SK-N-SH treated with all-trans-retinoic acid at 6 μM for 48 hours (cell line): ENCODE results near the gene SEMA3F.

Experiments
- ATAC-seq: fragments of 200-7000 bp; cut with Tn5 transposase; 3 replicates; pipeline ENCODE4 v1.9.1; 2020; ENCODE audit warnings: mild to moderate bottlenecking, moderate library complexity
- ARNTL ChIP-seq: fragments of 450-650 bp; formaldehyde crosslinking; IDR thresholded peaks from 2 replicates; pipeline ENCODE4 v1.5.0; 2020; ENCODE audit warnings: low read depth, mild to moderate bottlenecking, moderate library complexity, borderline replicate concordance
- BACH2 ChIP-seq: fragments of 250-450 bp; sonication (Bioruptor Pico); IDR thresholded peaks from 2 replicates; pipeline ENCODE4 v1.9.0; 2021; ENCODE audit warnings: mild to moderate bottlenecking, borderline replicate concordance
- CSDC2 ChIP-seq: fragments of 250-450 bp; sonication (Bioruptor Pico); IDR thresholded peaks from 2 replicates; pipeline ENCODE4 v1.5.0; 2020; ENCODE audit warnings: mild to moderate bottlenecking, moderate library complexity
- ESRRG ChIP-seq: fragments of 250-450 bp; sonication (Bioruptor Pico); IDR thresholded peaks from 2 replicates; pipeline ENCODE4 v1.6.1; 2021; ENCODE audit warnings: mild to moderate bottlenecking
- GLIS3 ChIP-seq: fragments of 250-450 bp; sonication (Bioruptor Pico); IDR thresholded peaks from 2 replicates; pipeline ENCODE4 v1.5.0; 2020; ENCODE audit warnings: mild to moderate bottlenecking, moderate library complexity
- ISL1 ChIP-seq: fragments of 250-450 bp; sonication (Bioruptor Pico); IDR thresholded peaks from 2 replicates; pipeline ENCODE4 v2.1.2; 2022; ENCODE audit warnings: mild to moderate bottlenecking, moderate library complexity
- PPARA ChIP-seq: fragments of 250-450 bp; sonication (Bioruptor Pico); IDR thresholded peaks from 2 replicates; pipeline ENCODE4 v1.5.0; 2020; ENCODE audit warnings: mild to moderate bottlenecking, borderline replicate concordance
- RARB ChIP-seq: fragments of 250-450 bp; sonication (Bioruptor Pico); IDR thresholded peaks from 2 replicates; pipeline ENCODE4 v1.8.0; 2021; ENCODE audit warnings: mild to moderate bottlenecking, moderate library complexity
- SNAI2 ChIP-seq: fragments of 250-450 bp; sonication (Bioruptor Pico); IDR thresholded peaks from 2 replicates; pipeline ENCODE4 v1.5.0; 2020; ENCODE audit warnings: mild to moderate bottlenecking, moderate library complexity
- TCF4 ChIP-seq: fragments of 250-450 bp; sonication (Bioruptor Pico); IDR thresholded peaks from 2 replicates; pipeline ENCODE4 v1.8.0; 2021; ENCODE audit warnings: mild to moderate bottlenecking, moderate library complexity, borderline replicate concordance
- TOX ChIP-seq: fragments of 250-450 bp; sonication (Bioruptor Pico); IDR thresholded peaks from 2 replicates; pipeline ENCODE4 v1.8.0; 2021; ENCODE audit warnings: mild to moderate bottlenecking, moderate library complexity, borderline replicate concordance
- ZC3H10 ChIP-seq: fragments of 250-450 bp; sonication (Bioruptor Pico); IDR thresholded peaks from 2 replicates; pipeline ENCODE4 v1.5.1; 2021; ENCODE audit warnings: mild to moderate bottlenecking, moderate library complexity
- ZFP3 ChIP-seq: fragments of 250-450 bp; sonication (Bioruptor Pico); IDR thresholded peaks from 2 replicates; pipeline ENCODE4 v1.5.0; 2020; ENCODE audit warnings: mild to moderate bottlenecking, moderate library complexity
- ZFP30 ChIP-seq: fragments of 450-650 bp; formaldehyde crosslinking; IDR thresholded peaks from 2 replicates; pipeline ENCODE4 v1.5.0; 2022; ENCODE audit warnings: mild to moderate bottlenecking, moderate library complexity
- ZNF565 ChIP-seq: fragments of 450-650 bp; formaldehyde crosslinking; conservative IDR thresholded peaks from 2 replicates; pipeline ENCODE4 v1.5.0; 2020; ENCODE audit warnings: low read depth, mild to moderate bottlenecking, moderate library complexity
- ZNF70 ChIP-seq: fragments of 450-650 bp; formaldehyde crosslinking; IDR thresholded peaks from 2 replicates; pipeline ENCODE4 v1.5.0; 2020; ENCODE audit warnings: mild to moderate bottlenecking, moderate library complexity
- ZNF8 ChIP-seq: fragments of 450-650 bp; formaldehyde crosslinking; IDR thresholded peaks from 2 replicates; pipeline ENCODE4 v1.5.0; 2020; ENCODE audit warnings: mild to moderate bottlenecking, moderate library complexity
- TF ChIP-seq, protein P1 (sequence below): fragments of 250-450 bp; sonication (Bioruptor Pico); IDR thresholded peaks from 2 replicates; pipeline ENCODE4 v1.8.0; 2021; ENCODE audit warnings: low read depth, mild to moderate bottlenecking, moderate library complexity, borderline replicate concordance
- TF ChIP-seq, protein P2 (sequence below): fragments of 250-450 bp; sonication (Bioruptor Pico); IDR thresholded peaks from 2 replicates; pipeline ENCODE4 v1.5.0; 2020; ENCODE audit warnings: mild to moderate bottlenecking, moderate library complexity
- TF ChIP-seq, protein P3 (sequence below): fragments of 250-450 bp; sonication (Bioruptor Pico); IDR thresholded peaks from 2 replicates; pipeline ENCODE4 v1.5.1; 2021; ENCODE audit warnings: mild to moderate bottlenecking, moderate library complexity
- TF ChIP-seq, protein P4 (sequence below): fragments of 250-450 bp; sonication (Bioruptor Pico); IDR thresholded peaks from 2 replicates; pipeline ENCODE4 v1.5.1; 2020; ENCODE audit warnings: low read depth, mild to moderate bottlenecking, moderate library complexity

Gene SEMA3F

DNA sequence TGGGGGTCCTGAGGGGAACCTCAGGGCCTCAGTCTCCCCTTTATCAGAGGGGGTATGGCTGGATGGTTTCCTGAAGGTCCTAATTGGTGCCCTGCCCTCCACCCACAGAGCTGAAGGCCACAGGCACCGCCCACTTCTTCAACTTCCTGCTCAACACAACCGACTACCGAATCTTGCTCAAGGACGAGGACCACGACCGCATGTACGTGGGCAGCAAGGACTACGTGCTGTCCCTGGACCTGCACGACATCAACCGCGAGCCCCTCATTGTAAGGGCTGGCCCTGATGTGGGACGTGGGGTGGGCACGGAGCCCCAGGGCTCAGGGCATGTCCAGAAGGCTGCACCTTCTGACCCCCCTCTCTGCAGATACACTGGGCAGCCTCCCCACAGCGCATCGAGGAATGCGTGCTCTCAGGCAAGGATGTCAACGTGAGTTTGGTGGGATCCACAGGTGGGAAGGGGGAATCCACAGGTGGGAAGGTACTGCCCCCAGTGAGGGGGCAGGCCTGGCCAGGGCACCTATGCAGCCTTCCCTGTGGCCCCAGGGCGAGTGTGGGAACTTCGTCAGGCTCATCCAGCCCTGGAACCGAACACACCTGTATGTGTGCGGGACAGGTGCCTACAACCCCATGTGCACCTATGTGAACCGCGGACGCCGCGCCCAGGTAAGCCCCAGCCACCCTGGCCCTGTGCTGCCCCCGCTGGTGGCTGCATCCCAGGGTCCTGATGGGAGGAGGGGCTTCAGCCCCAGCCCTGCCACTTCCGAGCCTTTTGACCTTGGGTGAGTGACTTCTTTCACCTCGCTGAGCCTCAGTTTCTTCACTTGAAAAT lies 18.8 kb downstream of the SEMA3F start (continued):
- TF ChIP-seq, protein P1, sequence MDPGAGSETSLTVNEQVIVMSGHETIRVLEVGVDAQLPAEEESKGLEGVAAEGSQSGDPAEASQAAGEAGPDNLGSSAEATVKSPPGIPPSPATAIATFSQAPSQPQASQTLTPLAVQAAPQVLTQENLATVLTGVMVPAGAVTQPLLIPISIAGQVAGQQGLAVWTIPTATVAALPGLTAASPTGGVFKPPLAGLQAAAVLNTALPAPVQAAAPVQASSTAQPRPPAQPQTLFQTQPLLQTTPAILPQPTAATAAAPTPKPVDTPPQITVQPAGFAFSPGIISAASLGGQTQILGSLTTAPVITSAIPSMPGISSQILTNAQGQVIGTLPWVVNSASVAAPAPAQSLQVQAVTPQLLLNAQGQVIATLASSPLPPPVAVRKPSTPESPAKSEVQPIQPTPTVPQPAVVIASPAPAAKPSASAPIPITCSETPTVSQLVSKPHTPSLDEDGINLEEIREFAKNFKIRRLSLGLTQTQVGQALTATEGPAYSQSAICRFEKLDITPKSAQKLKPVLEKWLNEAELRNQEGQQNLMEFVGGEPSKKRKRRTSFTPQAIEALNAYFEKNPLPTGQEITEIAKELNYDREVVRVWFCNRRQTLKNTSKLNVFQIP = no peak
- no peak for TF ChIP-seq TCF4 (CRISPR knock-in tag)
- TF ChIP-seq, protein P2, sequence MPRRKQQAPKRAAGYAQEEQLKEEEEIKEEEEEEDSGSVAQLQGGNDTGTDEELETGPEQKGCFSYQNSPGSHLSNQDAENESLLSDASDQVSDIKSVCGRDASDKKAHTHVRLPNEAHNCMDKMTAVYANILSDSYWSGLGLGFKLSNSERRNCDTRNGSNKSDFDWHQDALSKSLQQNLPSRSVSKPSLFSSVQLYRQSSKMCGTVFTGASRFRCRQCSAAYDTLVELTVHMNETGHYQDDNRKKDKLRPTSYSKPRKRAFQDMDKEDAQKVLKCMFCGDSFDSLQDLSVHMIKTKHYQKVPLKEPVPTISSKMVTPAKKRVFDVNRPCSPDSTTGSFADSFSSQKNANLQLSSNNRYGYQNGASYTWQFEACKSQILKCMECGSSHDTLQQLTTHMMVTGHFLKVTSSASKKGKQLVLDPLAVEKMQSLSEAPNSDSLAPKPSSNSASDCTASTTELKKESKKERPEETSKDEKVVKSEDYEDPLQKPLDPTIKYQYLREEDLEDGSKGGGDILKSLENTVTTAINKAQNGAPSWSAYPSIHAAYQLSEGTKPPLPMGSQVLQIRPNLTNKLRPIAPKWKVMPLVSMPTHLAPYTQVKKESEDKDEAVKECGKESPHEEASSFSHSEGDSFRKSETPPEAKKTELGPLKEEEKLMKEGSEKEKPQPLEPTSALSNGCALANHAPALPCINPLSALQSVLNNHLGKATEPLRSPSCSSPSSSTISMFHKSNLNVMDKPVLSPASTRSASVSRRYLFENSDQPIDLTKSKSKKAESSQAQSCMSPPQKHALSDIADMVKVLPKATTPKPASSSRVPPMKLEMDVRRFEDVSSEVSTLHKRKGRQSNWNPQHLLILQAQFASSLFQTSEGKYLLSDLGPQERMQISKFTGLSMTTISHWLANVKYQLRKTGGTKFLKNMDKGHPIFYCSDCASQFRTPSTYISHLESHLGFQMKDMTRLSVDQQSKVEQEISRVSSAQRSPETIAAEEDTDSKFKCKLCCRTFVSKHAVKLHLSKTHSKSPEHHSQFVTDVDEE (CRISPR knock-in tag) = no peak

DNA sequence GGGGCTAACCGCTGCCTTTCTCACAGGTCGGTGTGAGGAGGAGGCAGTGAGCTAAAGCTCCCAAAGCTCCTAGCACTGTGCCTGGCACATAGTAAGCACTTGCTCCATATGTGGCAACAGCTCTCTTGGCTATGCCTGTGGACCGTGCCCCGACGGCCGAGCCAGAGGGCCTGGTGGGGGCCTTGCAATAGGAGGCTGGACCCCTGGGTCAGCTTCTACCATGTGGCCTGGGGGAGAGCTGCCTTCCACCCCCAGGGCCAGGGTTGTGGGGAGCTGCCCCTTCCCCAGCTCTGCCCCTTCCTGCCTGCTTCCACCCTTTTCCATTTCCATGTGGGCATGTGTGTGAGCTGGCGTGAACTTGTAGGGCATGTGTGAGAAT lies 19.4 kb downstream of the SEMA3F start:
- TF ChIP-seq ARNTL (CRISPR knock-in tag) (no peak), ISL1 (CRISPR knock-in tag) (no peak)
- ATAC-seq = no peak

DNA sequence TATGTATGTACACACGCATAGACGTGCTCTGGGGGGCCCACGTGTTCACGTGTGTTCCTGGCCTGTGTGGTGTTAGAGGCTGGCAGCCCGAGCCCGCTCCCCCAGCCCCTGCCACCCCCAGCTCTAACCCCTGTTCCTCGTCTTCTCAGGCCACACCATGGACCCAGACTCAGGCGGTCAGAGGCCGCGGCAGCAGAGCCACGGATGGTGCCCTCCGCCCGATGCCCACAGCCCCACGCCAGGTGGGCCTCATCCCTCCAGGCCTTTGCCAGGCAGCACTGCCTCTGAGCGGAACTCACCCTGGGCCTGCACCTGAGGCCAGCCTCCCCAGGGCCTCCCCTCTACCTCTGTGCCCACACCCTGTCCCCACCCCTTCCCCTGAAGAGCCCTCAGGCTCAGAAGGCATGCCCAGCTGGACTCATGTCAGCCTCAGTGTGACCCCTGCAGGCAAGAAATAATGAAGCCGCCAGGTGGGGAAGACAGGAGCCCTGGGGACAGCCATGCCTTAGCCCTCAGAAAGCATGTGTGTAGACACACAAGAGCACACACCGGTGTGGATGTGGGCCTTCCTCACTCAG lies 19.9 kb downstream of the SEMA3F start:
- no peak for ATAC-seq
- no peak for TF ChIP-seq TCF4 (CRISPR knock-in tag)
- no peak for TF ChIP-seq ZC3H10 (CRISPR knock-in tag)
- TF ChIP-seq GLIS3 (CRISPR knock-in tag) = no peak
- TF ChIP-seq ISL1 (CRISPR knock-in tag) = no peak
- TF ChIP-seq TOX (CRISPR knock-in tag) = no peak
- TF ChIP-seq ZFP30 (CRISPR knock-in tag) = no peak
- no peak for TF ChIP-seq ARNTL (CRISPR knock-in tag)
- TF ChIP-seq BACH2 (CRISPR knock-in tag) = no peak
- no peak for TF ChIP-seq ZNF8 (CRISPR knock-in tag)
- TF ChIP-seq ESRRG (CRISPR knock-in tag) = no peak
- no peak for TF ChIP-seq ZNF565 (CRISPR knock-in tag)

DNA sequence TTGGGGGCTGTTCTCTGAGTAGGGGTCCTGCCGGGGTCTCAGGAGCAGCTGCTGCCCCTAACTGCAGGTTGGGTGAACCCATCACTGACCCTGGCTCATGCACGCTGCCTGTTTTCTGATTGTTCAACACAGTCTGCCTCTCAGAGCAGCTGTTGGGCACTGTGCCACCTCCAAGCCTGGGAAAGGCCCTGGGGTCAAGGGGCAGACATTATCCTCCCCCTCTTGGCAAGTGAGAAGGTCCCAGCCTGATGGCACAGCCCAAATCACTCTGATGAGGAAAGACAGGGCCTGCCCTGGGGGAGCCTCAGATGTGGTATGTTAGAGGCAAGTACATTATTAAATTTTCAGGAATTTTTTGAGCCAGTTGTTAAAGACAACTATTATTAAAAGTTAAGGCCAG lies 22.2 kb downstream of the SEMA3F start:
- no peak for ATAC-seq
- no peak for TF ChIP-seq ZFP3 (CRISPR knock-in tag)
- TF ChIP-seq ZNF8 (CRISPR knock-in tag) = no peak
- TF ChIP-seq BACH2 (CRISPR knock-in tag) = no peak
- no peak for TF ChIP-seq ZNF70 (CRISPR knock-in tag)
- no peak for TF ChIP-seq SNAI2 (CRISPR knock-in tag)
- TF ChIP-seq, protein P3, sequence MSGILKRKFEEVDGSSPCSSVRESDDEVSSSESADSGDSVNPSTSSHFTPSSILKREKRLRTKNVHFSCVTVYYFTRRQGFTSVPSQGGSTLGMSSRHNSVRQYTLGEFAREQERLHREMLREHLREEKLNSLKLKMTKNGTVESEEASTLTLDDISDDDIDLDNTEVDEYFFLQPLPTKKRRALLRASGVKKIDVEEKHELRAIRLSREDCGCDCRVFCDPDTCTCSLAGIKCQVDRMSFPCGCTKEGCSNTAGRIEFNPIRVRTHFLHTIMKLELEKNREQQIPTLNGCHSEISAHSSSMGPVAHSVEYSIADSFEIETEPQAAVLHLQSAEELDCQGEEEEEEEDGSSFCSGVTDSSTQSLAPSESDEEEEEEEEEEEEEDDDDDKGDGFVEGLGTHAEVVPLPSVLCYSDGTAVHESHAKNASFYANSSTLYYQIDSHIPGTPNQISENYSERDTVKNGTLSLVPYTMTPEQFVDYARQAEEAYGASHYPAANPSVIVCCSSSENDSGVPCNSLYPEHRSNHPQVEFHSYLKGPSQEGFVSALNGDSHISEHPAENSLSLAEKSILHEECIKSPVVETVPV = no peak

DNA sequence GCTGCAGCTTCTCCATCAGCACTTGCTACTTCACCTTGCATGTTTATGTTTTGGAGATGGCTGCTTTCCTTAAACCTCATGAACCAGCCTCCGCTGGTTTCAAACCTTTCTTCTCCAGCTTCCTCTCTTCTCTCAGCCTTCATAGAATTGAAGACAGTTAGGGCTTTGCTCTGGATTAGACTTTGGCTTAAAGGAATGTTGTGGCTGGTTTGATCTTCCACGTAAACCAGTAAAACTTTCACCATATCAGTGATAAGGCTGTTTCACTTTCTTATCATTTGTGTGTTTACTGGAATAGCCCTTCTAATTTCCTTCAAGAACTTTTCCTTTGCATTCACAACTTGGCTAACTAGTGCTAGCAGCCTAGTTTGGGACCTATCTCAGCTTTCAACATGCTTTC lies 24.6 kb downstream of the SEMA3F start:
- no peak for TF ChIP-seq RARB (CRISPR knock-in tag)
- no peak for TF ChIP-seq PPARA (CRISPR knock-in tag)
- no peak for TF ChIP-seq BACH2 (CRISPR knock-in tag)
- no peak for TF ChIP-seq ZNF8 (CRISPR knock-in tag)
- TF ChIP-seq, protein P2 (CRISPR knock-in tag) = no peak
- TF ChIP-seq ZC3H10 (CRISPR knock-in tag) = no peak
- TF ChIP-seq, protein P4, sequence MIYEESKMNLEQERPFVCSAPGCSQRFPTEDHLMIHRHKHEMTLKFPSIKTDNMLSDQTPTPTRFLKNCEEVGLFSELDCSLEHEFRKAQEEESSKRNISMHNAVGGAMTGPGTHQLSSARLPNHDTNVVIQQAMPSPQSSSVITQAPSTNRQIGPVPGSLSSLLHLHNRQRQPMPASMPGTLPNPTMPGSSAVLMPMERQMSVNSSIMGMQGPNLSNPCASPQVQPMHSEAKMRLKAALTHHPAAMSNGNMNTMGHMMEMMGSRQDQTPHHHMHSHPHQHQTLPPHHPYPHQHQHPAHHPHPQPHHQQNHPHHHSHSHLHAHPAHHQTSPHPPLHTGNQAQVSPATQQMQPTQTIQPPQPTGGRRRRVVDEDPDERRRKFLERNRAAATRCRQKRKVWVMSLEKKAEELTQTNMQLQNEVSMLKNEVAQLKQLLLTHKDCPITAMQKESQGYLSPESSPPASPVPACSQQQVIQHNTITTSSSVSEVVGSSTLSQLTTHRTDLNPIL (CRISPR knock-in tag) = no peak
- no peak for TF ChIP-seq CSDC2 (CRISPR knock-in tag)
- no peak for TF ChIP-seq ZFP30 (CRISPR knock-in tag)
- TF ChIP-seq ZNF565 (CRISPR knock-in tag) = no peak

More for the DNA sequence above, 24.6 kb downstream of the SEMA3F start:
- ATAC-seq = no peak
